ENCODE measurements around the gene ZNF516.

GRCh38 chr18:76384861-76385680 is 110.0 kb downstream of the ZNF516 start:
- TF ChIP-seq TAF1 (IDR thresholded peaks at IDR 0.05; ENCODE audit: borderline replicate concordance, insufficient read depth, low read length), result no peak
- TF ChIP-seq POLR2AphosphoS5 (IDR thresholded peaks at IDR 0.05; ENCODE audit: low read depth, low read length), result no peak
- TF ChIP-seq SIN3A (IDR thresholded peaks at IDR 0.05; ENCODE audit: borderline replicate concordance, insufficient read depth, low read length), result no peak
